Measurements from ENCODE around the gene MPG. TPM values are rescaled to one million over a fixed set of nuclear protein-coding genes. Genes with fewer than 3 reads are reported as not detected.

Gene MPG
- total RNA-seq, 1 donor from 2014 or later: 42.5 TPM

GRCh38 chr16:60166-60565 is 17.9 kb upstream of the MPG start:
- H3K9me3 ChIP-seq: no peaks in the 10 kb centered on the region
- H3K27me3 ChIP-seq: no peaks in the 10 kb centered on the region
- no peaks in the 10 kb centered on the region for H3K4me1 ChIP-seq
- H3K4me3 ChIP-seq: no peak overlapping the region
- intact Hi-C loops (cut with DNase I): no loop called here
- no peak for TF ChIP-seq CTCF (IDR thresholded peaks at IDR 0.05)
- DNase-seq (peak; percentile 62), ATAC-seq (no peak)
- H3K36me3 ChIP-seq: peaks cover 74% of the 10 kb centered on the region
- H3K27ac ChIP-seq: no peak overlapping the region

GRCh38 chr16:60929-61878 is 16.8 kb upstream of the MPG start:
- ATAC-seq (no peak), DNase-seq (peak; percentile 63)
- H3K9me3 ChIP-seq: no peaks in the 10 kb centered on the region
- TF ChIP-seq CTCF (IDR thresholded peaks at IDR 0.05): no peak
- no peaks in the 10 kb centered on the region for H3K27me3 ChIP-seq
- peaks cover 7% of the 10 kb centered on the region for H3K4me1 ChIP-seq
- intact Hi-C loops (cut with DNase I): no loop called here
- H3K27ac ChIP-seq: no peak overlapping the region
- peaks cover 74% of the 10 kb centered on the region for H3K36me3 ChIP-seq
- no peak overlapping the region for H3K4me3 ChIP-seq

- Histone ChIP-seq H3K4me3 (no peak overlapping the region), H3K27ac (no peak overlapping the region), H3K27me3 (no peaks in the 10 kb centered on the region), H3K36me3 (peaks cover 67% of the 10 kb centered on the region), H3K9me3 (no peaks in the 10 kb centered on the region), H3K4me1 (peaks cover 12% of the 10 kb centered on the region)
- DNase-seq: no peak
- ATAC-seq: no peak
- intact Hi-C loops (cut with DNase I): no loop called here
- TF ChIP-seq CTCF (IDR thresholded peaks at IDR 0.05): no peak
Observed at GRCh38 chr16:61879-62281, 16.1 kb upstream of the MPG start.

GRCh38 chr16:62283-62967 is 15.6 kb upstream of the MPG start:
- peaks cover 16% of the 10 kb centered on the region for H3K4me1 ChIP-seq
- TF ChIP-seq CTCF (IDR thresholded peaks at IDR 0.05): no peak
- no peaks in the 10 kb centered on the region for H3K9me3 ChIP-seq
- no peaks in the 10 kb centered on the region for H3K27me3 ChIP-seq
- no peak for DNase-seq
- no peak overlapping the region for H3K4me3 ChIP-seq
- H3K36me3 ChIP-seq: peaks cover 63% of the 10 kb centered on the region
- no peak overlapping the region for H3K27ac ChIP-seq
- intact Hi-C loops (cut with DNase I): no loop called here
- ATAC-seq: no peak

GRCh38 chr16:62968-63391 is 15.0 kb upstream of the MPG start:
- Histone ChIP-seq H3K27ac (no peak overlapping the region), H3K4me3 (no peak overlapping the region), H3K4me1 (peaks cover 16% of the 10 kb centered on the region), H3K27me3 (no peaks in the 10 kb centered on the region), H3K36me3 (peaks cover 57% of the 10 kb centered on the region), H3K9me3 (no peaks in the 10 kb centered on the region)
- intact Hi-C loops (cut with DNase I): no loop called here
- no peak for ATAC-seq
- no peak for TF ChIP-seq CTCF (IDR thresholded peaks at IDR 0.05)
- peak; percentile 60 for DNase-seq

All from upper lobe of right lung (tissue), 1 donor.